Activated naive CD8-positive, alpha-beta T cell treated with anti-CD3 and anti-CD28 coated beads for 36 hours (primary cell): ENCODE measurements around the gene ABCC8. TPM values are rescaled to one million over a fixed set of nuclear protein-coding genes. Genes with fewer than 3 reads are reported as not detected.

Experiments
- total RNA-seq, 2 experiments: library from RNA; stranded (reverse); gene quantifications; one replicate each; pipeline ENCODE4 v1.2.3, GENCODE V29; 2021

Gene ABCC8
- total RNA-seq, 2 experiments from 2014 or later, result not detected

Other genes starting within 250 kb of the ABCC8 start
- 10 to 100 TPM; 78.5 to 88.8 TPM for gene NUCB2, start 200.1 kb downstream of the ABCC8 start, total RNA-seq
- 1 to 10 TPM; 5.0 TPM for gene NCR3LG1, start 125.0 kb downstream of the ABCC8 start, total RNA-seq
- under 1 TPM; 0.56 to 0.74 TPM for gene KCNJ11, start 88.2 kb downstream of the ABCC8 start, total RNA-seq
- gene USH1C, start 67.6 kb upstream of the ABCC8 start, total RNA-seq, result not detected
- not detected for gene OTOG, start 70.4 kb upstream of the ABCC8 start, total RNA-seq
- gene MYOD1, start 242.7 kb upstream of the ABCC8 start, total RNA-seq, result not detected